A549 (cell line): ENCODE measurements around the gene ARHGAP26.

Source experiments
- JUN ChIP-seq, 2 experiments: fragments of >200 bp; sonication (Bioruptor Twin); formaldehyde crosslinking; IDR thresholded peaks; 2 replicates in 1 of 2; 3 replicates in 1 of 2; pipeline ENCODE4 v1.6.1; 2016 to 2017
- JUNB ChIP-seq: fragments of >200 bp; sonication (Bioruptor Twin); formaldehyde crosslinking; IDR thresholded peaks from 2 replicates; pipeline ENCODE4 v1.6.1; 2016
- NFE2L2 ChIP-seq: fragments of 150-350 bp; conservative IDR thresholded peaks from 2 replicates; pipeline ENCODE4 v1.6.1; 2014; ENCODE audit warnings: low read length
- PHF8 ChIP-seq: fragments of 200-600 bp; sonication (generic); IDR thresholded peaks from 2 replicates; pipeline ENCODE4 v1.6.1; 2016; ENCODE audit warnings: low read depth, mild to moderate bottlenecking, antibody characterized with exemption, moderate library complexity, borderline replicate concordance
- POLR2A ChIP-seq: IDR thresholded peaks from 2 replicates; pipeline ENCODE4 v1.6.1; 2012; ENCODE audit warnings: mild to moderate bottlenecking, low read length
- POLR2AphosphoS2 ChIP-seq: conservative IDR thresholded peaks from 2 replicates; pipeline ENCODE4 v1.6.1; 2012; ENCODE audit warnings: low read length, improper control_type of control experiment, inconsistent platforms
- RARB ChIP-seq: fragments of 250-450 bp; sonication (Bioruptor Pico); IDR thresholded peaks from 2 replicates; pipeline ENCODE4 v1.8.0; 2021; ENCODE audit warnings: mild to moderate bottlenecking, moderate library complexity
- RFX5 ChIP-seq: fragments of 450-650 bp; IDR thresholded peaks from 2 replicates; pipeline ENCODE4 v1.7.1; 2014; ENCODE audit warnings: antibody characterized with exemption, mild to moderate bottlenecking, moderate library complexity
- ZSCAN20 ChIP-seq: fragments of 250-450 bp; sonication (Bioruptor Pico); IDR thresholded peaks from 2 replicates; pipeline ENCODE4 v1.8.0; 2022; ENCODE audit warnings: mild to moderate bottlenecking, moderate library complexity
- TF ChIP-seq, protein P1 (sequence below): fragments of >200 bp; sonication (Bioruptor Twin); formaldehyde crosslinking; IDR thresholded peaks from 3 replicates; pipeline ENCODE4 v1.5.1; 2016
- TF ChIP-seq, protein P2 (sequence below): IDR thresholded peaks from 2 replicates; pipeline ENCODE4 v1.6.1; 2012; ENCODE audit warnings: low read depth, borderline replicate concordance
- TF ChIP-seq, protein P3 (sequence below): IDR thresholded peaks from 2 replicates; pipeline ENCODE4 v1.6.1; 2012
- TF ChIP-seq, protein P4 (sequence below): fragments of 200-600 bp; sonication (generic); IDR thresholded peaks from 2 replicates; pipeline ENCODE4 v1.6.1; 2016; ENCODE audit warnings: antibody characterized with exemption, mild to moderate bottlenecking, moderate library complexity
- TF ChIP-seq, protein P5 (sequence below): fragments of 150-350 bp; IDR thresholded peaks from 2 replicates; pipeline ENCODE4 v1.6.1; 2014; ENCODE audit warnings: low read depth, mild to moderate bottlenecking, low read length

DNA sequence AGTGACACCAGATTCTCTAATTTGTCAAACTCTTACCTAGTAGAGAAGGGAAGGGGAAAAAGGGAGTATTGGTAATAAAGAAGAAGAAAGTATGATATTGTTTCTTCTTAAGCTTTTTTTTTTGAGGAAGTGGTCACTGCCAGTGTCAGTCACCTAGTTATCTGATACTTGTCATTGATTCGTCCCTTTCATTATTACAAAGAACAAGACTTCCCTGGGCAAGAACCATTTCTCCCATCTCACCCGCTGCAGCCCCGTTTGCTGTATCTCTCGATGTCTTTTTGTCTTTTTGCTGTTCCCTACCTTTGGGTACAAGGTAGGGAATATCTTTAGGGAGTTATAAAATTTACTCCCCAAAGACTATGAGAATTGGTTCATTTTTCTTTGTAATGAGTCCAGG, 249.0 kb downstream of the ARHGAP26 start:
- TF ChIP-seq NFE2L2 (no peak), POLR2A (no peak), POLR2AphosphoS2 (no peak), ZSCAN20 (CRISPR knock-in tag) (no peak), JUN (IDR thresholded peaks at IDR 0.05) (no peak), RARB (CRISPR knock-in tag) (no peak), JUNB (no peak), RFX5 (no peak), PHF8 (no peak)
- TF ChIP-seq, protein P1, sequence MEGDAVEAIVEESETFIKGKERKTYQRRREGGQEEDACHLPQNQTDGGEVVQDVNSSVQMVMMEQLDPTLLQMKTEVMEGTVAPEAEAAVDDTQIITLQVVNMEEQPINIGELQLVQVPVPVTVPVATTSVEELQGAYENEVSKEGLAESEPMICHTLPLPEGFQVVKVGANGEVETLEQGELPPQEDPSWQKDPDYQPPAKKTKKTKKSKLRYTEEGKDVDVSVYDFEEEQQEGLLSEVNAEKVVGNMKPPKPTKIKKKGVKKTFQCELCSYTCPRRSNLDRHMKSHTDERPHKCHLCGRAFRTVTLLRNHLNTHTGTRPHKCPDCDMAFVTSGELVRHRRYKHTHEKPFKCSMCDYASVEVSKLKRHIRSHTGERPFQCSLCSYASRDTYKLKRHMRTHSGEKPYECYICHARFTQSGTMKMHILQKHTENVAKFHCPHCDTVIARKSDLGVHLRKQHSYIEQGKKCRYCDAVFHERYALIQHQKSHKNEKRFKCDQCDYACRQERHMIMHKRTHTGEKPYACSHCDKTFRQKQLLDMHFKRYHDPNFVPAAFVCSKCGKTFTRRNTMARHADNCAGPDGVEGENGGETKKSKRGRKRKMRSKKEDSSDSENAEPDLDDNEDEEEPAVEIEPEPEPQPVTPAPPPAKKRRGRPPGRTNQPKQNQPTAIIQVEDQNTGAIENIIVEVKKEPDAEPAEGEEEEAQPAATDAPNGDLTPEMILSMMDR: no peak
- TF ChIP-seq, protein P2, sequence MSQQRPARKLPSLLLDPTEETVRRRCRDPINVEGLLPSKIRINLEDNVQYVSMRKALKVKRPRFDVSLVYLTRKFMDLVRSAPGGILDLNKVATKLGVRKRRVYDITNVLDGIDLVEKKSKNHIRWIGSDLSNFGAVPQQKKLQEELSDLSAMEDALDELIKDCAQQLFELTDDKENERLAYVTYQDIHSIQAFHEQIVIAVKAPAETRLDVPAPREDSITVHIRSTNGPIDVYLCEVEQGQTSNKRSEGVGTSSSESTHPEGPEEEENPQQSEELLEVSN: no peak
- TF ChIP-seq, protein P3, sequence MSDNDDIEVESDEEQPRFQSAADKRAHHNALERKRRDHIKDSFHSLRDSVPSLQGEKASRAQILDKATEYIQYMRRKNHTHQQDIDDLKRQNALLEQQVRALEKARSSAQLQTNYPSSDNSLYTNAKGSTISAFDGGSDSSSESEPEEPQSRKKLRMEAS: no peak
- TF ChIP-seq, protein P4, sequence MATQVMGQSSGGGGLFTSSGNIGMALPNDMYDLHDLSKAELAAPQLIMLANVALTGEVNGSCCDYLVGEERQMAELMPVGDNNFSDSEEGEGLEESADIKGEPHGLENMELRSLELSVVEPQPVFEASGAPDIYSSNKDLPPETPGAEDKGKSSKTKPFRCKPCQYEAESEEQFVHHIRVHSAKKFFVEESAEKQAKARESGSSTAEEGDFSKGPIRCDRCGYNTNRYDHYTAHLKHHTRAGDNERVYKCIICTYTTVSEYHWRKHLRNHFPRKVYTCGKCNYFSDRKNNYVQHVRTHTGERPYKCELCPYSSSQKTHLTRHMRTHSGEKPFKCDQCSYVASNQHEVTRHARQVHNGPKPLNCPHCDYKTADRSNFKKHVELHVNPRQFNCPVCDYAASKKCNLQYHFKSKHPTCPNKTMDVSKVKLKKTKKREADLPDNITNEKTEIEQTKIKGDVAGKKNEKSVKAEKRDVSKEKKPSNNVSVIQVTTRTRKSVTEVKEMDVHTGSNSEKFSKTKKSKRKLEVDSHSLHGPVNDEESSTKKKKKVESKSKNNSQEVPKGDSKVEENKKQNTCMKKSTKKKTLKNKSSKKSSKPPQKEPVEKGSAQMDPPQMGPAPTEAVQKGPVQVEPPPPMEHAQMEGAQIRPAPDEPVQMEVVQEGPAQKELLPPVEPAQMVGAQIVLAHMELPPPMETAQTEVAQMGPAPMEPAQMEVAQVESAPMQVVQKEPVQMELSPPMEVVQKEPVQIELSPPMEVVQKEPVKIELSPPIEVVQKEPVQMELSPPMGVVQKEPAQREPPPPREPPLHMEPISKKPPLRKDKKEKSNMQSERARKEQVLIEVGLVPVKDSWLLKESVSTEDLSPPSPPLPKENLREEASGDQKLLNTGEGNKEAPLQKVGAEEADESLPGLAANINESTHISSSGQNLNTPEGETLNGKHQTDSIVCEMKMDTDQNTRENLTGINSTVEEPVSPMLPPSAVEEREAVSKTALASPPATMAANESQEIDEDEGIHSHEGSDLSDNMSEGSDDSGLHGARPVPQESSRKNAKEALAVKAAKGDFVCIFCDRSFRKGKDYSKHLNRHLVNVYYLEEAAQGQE: no peak
- TF ChIP-seq, protein P5, sequence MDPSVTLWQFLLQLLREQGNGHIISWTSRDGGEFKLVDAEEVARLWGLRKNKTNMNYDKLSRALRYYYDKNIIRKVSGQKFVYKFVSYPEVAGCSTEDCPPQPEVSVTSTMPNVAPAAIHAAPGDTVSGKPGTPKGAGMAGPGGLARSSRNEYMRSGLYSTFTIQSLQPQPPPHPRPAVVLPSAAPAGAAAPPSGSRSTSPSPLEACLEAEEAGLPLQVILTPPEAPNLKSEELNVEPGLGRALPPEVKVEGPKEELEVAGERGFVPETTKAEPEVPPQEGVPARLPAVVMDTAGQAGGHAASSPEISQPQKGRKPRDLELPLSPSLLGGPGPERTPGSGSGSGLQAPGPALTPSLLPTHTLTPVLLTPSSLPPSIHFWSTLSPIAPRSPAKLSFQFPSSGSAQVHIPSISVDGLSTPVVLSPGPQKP: no peak
